Muscle layer of duodenum (tissue), 2 donors: ENCODE results near the gene TIE1.
"Not testable (repeated sequence)": the region's sequence is repeated elsewhere in the genome, so short reads cannot be mapped to it uniquely, and the experiment has no call there.

Experiments
- H3K27ac ChIP-seq: one replicate; pipeline ENCODE4 v1.7.0; 2013; ENCODE audit warnings: mild to moderate bottlenecking, low read length
- H3K27me3 ChIP-seq: one replicate; pipeline ENCODE4 v1.7.0; 2013; ENCODE audit warnings: low read depth, mild to moderate bottlenecking, control low read depth, low read length
- H3K36me3 ChIP-seq, 2 donors: one replicate each; pipeline ENCODE4 v1.7.0; 2013; ENCODE audit warnings: low read length in 2 of 2, control low read depth in 1 of 2, mild to moderate bottlenecking in 1 of 2; ENCODE audit not compliant: insufficient read depth in 2 of 2, control insufficient read depth in 1 of 2
- H3K4me1 ChIP-seq, 2 donors: one replicate each; pipeline ENCODE4 v1.7.0; 2013; ENCODE audit warnings: low read length in 2 of 2, mild to moderate bottlenecking in 2 of 2, control low read depth in 1 of 2, moderate library complexity in 1 of 2; ENCODE audit not compliant: insufficient read depth in 2 of 2, control insufficient read depth in 1 of 2
- H3K4me3 ChIP-seq, 2 donors: one replicate each; pipeline ENCODE4 v1.7.0; 2013; ENCODE audit warnings: low read length in 2 of 2, low read depth in 1 of 2, mild to moderate bottlenecking in 1 of 2
- H3K9me3 ChIP-seq, 2 donors: one replicate each; pipeline ENCODE4 v1.7.0; 2013; ENCODE audit warnings: low read length in 2 of 2, control low read depth in 1 of 2, mild to moderate bottlenecking in 1 of 2; ENCODE audit not compliant: control insufficient read depth in 1 of 2
- donor health status: healthy.

Gene TIE1

GRCh38 chr1:43369779-43370178, 69.0 kb downstream of the TIE1 start:
- peaks cover under 1 to 17% of the 10 kb centered on the region in 2 donors for H3K36me3 ChIP-seq
- H3K4me1 ChIP-seq = peaks cover 16 to 26% of the 10 kb centered on the region in 2 donors
- not testable (repeated sequence) for H3K4me3 ChIP-seq, H3K27me3 ChIP-seq, H3K27ac ChIP-seq, H3K9me3 ChIP-seq

GRCh38 chr1:43370564-43370963, 69.8 kb downstream of the TIE1 start:
- Histone ChIP-seq H3K4me3 (no peak overlapping the region), H3K27ac (no peak overlapping the region), H3K4me1 (peaks cover 16 to 22% of the 10 kb centered on the region in 2 donors), H3K27me3 (no peaks in the 10 kb centered on the region), H3K36me3 (peaks cover 0 to 9% of the 10 kb centered on the region in 2 donors), H3K9me3 (no peaks in the 10 kb centered on the region)

GRCh38 chr1:43372172-43372571, 71.4 kb downstream of the TIE1 start:
- Histone ChIP-seq H3K4me1 (peaks cover 7 to 9% of the 10 kb centered on the region in 2 donors), H3K36me3 (peaks cover 0 to 7% of the 10 kb centered on the region in 2 donors), H3K4me3 (no peak overlapping the region), H3K27ac (no peak overlapping the region), H3K9me3 (no peaks in the 10 kb centered on the region), H3K27me3 (no peaks in the 10 kb centered on the region)
